ENCODE data around the gene ARMH1. TPM values are rescaled to one million over a fixed set of nuclear protein-coding genes. Genes with fewer than 3 reads are reported as not detected.
A peak's percentile ranks its signal among the peaks of the same experiment; 100 is the strongest.

ARMH1 gene
- total and polyA plus RNA-seq, 8 donors = 0.42 to 10.7 (median 1.7) TPM

DNA sequence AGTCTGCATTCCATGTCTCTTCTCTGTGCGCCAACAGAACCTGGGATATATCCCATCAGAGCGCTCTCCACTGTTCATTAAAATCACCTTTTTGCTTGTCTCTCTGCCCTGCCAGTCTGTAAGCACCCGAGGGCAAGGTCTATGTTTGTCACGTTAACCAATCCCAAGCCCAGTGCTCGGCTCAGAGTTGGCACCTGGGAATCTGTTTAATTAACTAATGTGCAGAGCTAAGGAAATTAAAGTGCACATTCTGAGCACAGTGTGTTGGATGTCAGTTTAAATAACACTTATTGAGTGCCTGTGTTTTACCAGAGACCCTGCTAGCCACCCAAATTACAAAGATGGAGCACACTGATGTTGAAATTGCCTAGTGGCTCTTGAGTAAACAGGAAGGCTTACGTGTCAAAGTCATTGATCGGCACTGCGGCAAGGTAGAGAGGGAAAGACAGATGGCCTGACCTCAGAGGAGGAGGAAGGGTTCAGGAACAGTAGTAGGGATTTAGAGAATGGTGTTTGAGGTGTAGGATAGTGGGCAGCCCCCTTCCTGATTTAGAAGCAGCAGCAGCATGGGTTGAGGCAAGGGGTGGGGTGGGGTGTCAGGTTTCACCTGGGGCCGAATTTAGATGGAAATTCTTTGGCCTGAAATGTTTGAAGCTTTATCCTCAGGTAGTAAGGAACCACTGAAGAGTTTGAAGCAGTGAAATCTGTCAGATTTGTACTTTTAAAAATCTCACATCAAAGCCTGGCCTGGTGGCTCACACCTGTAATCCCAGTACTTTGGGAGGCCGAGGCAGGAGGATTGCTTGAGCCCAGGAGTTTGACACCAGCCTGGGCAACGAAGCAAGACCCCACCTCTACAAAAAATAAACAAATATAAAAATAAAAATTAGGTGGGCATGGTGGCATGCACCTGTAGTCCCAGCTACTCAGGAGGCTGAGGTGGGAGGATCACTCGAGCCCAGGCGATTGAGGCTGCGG is 7.7 kb downstream of the ARMH1 start:
- no peak for FAIRE-seq

GRCh38 chr1:44682883-44683265 is 8.4 kb downstream of the ARMH1 start:
- no peak overlapping the region for H3K27ac ChIP-seq
- H3K27me3 ChIP-seq = no peaks in the 10 kb centered on the region
- H3K4me3 ChIP-seq = no peak overlapping the region
- WGBS, 2 donors = 97% methylated on average over 3 of the region's 3 CpGs
- no peak for TF ChIP-seq CTCF (IDR thresholded peaks at IDR 0.05)
- ATAC-seq (no peak), DNase-seq (no peak), FAIRE-seq (no peak)
- intact Hi-C loops (cut with DNase I) = no loop called here
- no peaks in the 10 kb centered on the region for H3K4me1 ChIP-seq
- no peaks in the 10 kb centered on the region for H3K36me3 ChIP-seq
- no peaks in the 10 kb centered on the region for H3K9me3 ChIP-seq

More for the DNA sequence above, 7.7 kb downstream of the ARMH1 start:
- no peaks in the 10 kb centered on the region for H3K9me3 ChIP-seq
- H3K36me3 ChIP-seq = no peaks in the 10 kb centered on the region
- no peak for TF ChIP-seq CTCF (IDR thresholded peaks at IDR 0.05)
- 63 to 68% methylated on average over 14 of the region's 14 CpGs for WGBS, 2 donors
- peak in 3 of 4 donors; percentile 43 to 57 (median 49) for ATAC-seq
- no peak overlapping the region for H3K4me3 ChIP-seq
- no peaks in the 10 kb centered on the region for H3K27me3 ChIP-seq
- peaks cover 0 to 3% (median 0%) of the 10 kb centered on the region in 3 donors for H3K4me1 ChIP-seq
- no peak for DNase-seq
- no peak overlapping the region for H3K27ac ChIP-seq
- intact Hi-C loops (cut with DNase I) = no loop called here

DNA sequence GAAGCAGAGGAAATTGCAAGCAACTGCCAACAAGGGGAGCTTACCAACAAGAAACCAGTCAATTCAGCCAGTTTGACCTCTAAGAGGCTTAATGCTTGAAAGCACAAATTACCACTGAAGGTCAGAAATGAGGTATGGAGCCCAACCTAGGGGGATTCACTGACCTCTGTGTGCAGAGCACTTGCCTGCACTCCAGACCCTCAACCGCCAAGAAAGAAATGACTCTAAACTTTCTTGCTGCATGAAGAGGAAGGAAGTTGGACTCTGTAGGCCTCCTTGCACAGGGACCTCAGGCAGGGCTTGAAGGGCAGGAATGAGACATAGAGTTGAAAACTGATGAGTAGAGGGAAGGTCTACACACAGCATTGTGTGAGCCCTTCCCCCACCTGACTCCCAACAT is 10.0 kb downstream of the ARMH1 start:
- no peak for TF ChIP-seq CTCF (IDR thresholded peaks at IDR 0.05)
- no peak for ATAC-seq
- H3K27me3 ChIP-seq = no peaks in the 10 kb centered on the region
- no peaks in the 10 kb centered on the region for H3K4me1 ChIP-seq
- 89 to 93% methylated on average over 1 of the region's 1 CpG for WGBS, 2 donors
- no peak overlapping the region for H3K27ac ChIP-seq
- no peak for DNase-seq
- H3K36me3 ChIP-seq = no peaks in the 10 kb centered on the region
- no peak for FAIRE-seq
- no peaks in the 10 kb centered on the region for H3K9me3 ChIP-seq
- H3K4me3 ChIP-seq = no peak overlapping the region
- intact Hi-C loops (cut with DNase I) = no loop called here

- H3K4me1 ChIP-seq = no peaks in the 10 kb centered on the region
- no peak for ATAC-seq
- TF ChIP-seq CTCF (IDR thresholded peaks at IDR 0.05) = no peak
- intact Hi-C loops (cut with DNase I) = no loop called here
- H3K27ac ChIP-seq = no peak overlapping the region
- 87 to 94% methylated on average over 4 of the region's 4 CpGs for WGBS, 2 donors
- no peak for FAIRE-seq
- no peak for DNase-seq
- H3K36me3 ChIP-seq = no peaks in the 10 kb centered on the region
- H3K9me3 ChIP-seq = no peaks in the 10 kb centered on the region
- H3K4me3 ChIP-seq = no peak overlapping the region
- no peaks in the 10 kb centered on the region for H3K27me3 ChIP-seq
Observed at GRCh38 chr1:44685218-44685617, 10.7 kb downstream of the ARMH1 start.

DNA sequence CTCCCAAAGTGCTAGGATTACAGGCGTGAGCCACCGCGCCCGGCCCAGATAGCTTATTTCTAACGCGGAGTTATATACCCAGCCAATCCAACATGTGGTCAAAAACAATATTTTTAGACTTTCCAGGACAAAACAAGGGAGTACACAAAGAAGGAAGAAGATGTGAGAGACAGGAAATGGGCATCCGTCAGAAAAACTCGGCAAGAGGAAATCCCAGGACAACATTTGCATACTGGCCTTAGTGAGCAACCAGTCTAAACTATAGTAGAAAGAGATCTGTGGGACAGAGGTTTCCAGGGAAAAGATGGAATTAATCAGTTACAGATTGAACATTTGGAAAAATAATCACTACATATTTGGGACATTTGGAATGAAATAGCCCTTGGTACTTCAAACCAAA is 11.4 kb downstream of the ARMH1 start:
- no peak for FAIRE-seq

More for the DNA sequence above, 11.4 kb downstream of the ARMH1 start:
- H3K27me3 ChIP-seq = no peaks in the 10 kb centered on the region
- no peaks in the 10 kb centered on the region for H3K36me3 ChIP-seq
- H3K4me3 ChIP-seq = no peak overlapping the region
- intact Hi-C loops (cut with DNase I) = no loop called here
- ATAC-seq (no peak), DNase-seq (no peak)
- no peak for TF ChIP-seq CTCF (IDR thresholded peaks at IDR 0.05)
- WGBS, 2 donors = 84 to 87% methylated on average over 8 of the region's 8 CpGs
- no peaks in the 10 kb centered on the region for H3K4me1 ChIP-seq
- H3K9me3 ChIP-seq = no peaks in the 10 kb centered on the region
- no peak overlapping the region for H3K27ac ChIP-seq

Data from pancreas (tissue), 10 donors.